A549 (cell line): ENCODE data around the gene PIGL. TPM values are rescaled to one million over a fixed set of nuclear protein-coding genes. Genes with fewer than 3 reads are reported as not detected.
A peak's percentile ranks its signal among the peaks of the same experiment; 100 is the strongest.

Experiments
- ATAC-seq, 2 experiments: fragments of 200-7000 bp in 1 of 2; fragments of >200 bp in 1 of 2; cut with Nextera tagmentation in 1 of 2; cut with Tn5 transposase in 1 of 2; 3 replicates each; pipeline versions ENCODE4 v1.8.0 to v1.9.1; 2018 to 2020; ENCODE audit warnings: mild to moderate bottlenecking in 1 of 2, moderate library complexity in 1 of 2
- CTCF ChIA-PET: fragments of 300-600 bp; sonication (Branson Sonifier 250); formaldehyde crosslinking; extraction: SDS; loops from one replicate; lab custom pipeline; 2021; ENCODE audit warnings: antibody characterized with exemption, inconsistent platforms; lab: Yijun Ruan, JAX
- POLR2A ChIA-PET: fragments of 350-600 bp; formaldehyde crosslinking; extraction: SDS; loops from one replicate; lab custom pipeline; 2021; ENCODE audit warnings: antibody characterized with exemption, inconsistent platforms; lab: Yijun Ruan, JAX
- DNase-seq, 2 experiments: peaks; one replicate each; pipeline versions ENCODE4 v3.0.0 to v3.0.0-alpha.2; 2011 to 2016; ENCODE audit warnings: low read depth in 1 of 2, low spot score in 1 of 2
- FAIRE-seq: peaks from 2 replicates; lab custom pipeline; 2011; peaks lifted over from hg19 to GRCh38; lab: Jason Lieb, UNC
- H3K27ac ChIP-seq, 2 experiments: fragments of >200 bp; sonication (Bioruptor Twin); formaldehyde crosslinking; 3 replicates each; pipeline ENCODE4 v1.5.1; 2016 to 2017
- H3K4me1 ChIP-seq: fragments of >200 bp; sonication (Bioruptor Twin); formaldehyde crosslinking; 3 replicates; pipeline ENCODE4 v1.6.1; 2016
- H3K4me2 ChIP-seq: fragments of >200 bp; sonication (Bioruptor Twin); formaldehyde crosslinking; 3 replicates; pipeline ENCODE4 v1.6.1; 2016
- H3K4me3 ChIP-seq: fragments of >200 bp; sonication (Bioruptor Twin); formaldehyde crosslinking; 3 replicates; pipeline ENCODE4 v1.5.1; 2016
- H3K9me3 ChIP-seq: fragments of >200 bp; sonication (Bioruptor Twin); formaldehyde crosslinking; 3 replicates; pipeline ENCODE4 v1.6.1; 2016
- ATOH8 ChIP-seq: fragments of 250-450 bp; sonication (Bioruptor Pico); IDR thresholded peaks from 2 replicates; pipeline ENCODE4 v1.5.0; 2020; ENCODE audit warnings: low read depth, mild to moderate bottlenecking, moderate library complexity
- CEBPB ChIP-seq, 2 experiments: fragments of >200 bp in 1 of 2; sonication (Bioruptor Twin) in 1 of 2; formaldehyde crosslinking in 1 of 2; IDR thresholded peaks; 2 replicates each; pipeline ENCODE4 v1.6.1; 2012 to 2016
- CHD4 ChIP-seq: fragments of 200-600 bp; sonication (generic); IDR thresholded peaks from 2 replicates; pipeline ENCODE4 v1.6.1; 2016; ENCODE audit warnings: antibody characterized with exemption, mild to moderate bottlenecking, borderline replicate concordance
- EHF ChIP-seq: fragments of 250-450 bp; sonication (Bioruptor Pico); IDR thresholded peaks from 2 replicates; pipeline ENCODE4 v1.5.0; 2020; ENCODE audit warnings: mild to moderate bottlenecking
- FOSL2 ChIP-seq, 2 experiments: fragments of 450-650 bp in 1 of 2; fragments of >200 bp in 1 of 2; sonication (Bioruptor Twin) in 1 of 2; formaldehyde crosslinking; IDR thresholded peaks; 2 replicates each; pipeline versions ENCODE4 v1.5.0 to v1.6.1; 2016 to 2020; ENCODE audit warnings: mild to moderate bottlenecking in 1 of 2, moderate library complexity in 1 of 2
- GATA3 ChIP-seq: IDR thresholded peaks from 2 replicates; pipeline ENCODE4 v1.6.1; 2012; ENCODE audit warnings: borderline replicate concordance
- KDM1A ChIP-seq: fragments of 200-600 bp; sonication (generic); IDR thresholded peaks from 2 replicates; pipeline ENCODE4 v1.6.1; 2016; ENCODE audit warnings: low read depth, mild to moderate bottlenecking
- MAX ChIP-seq: IDR thresholded peaks from 2 replicates; pipeline ENCODE4 v1.6.1; 2012
- MAZ ChIP-seq: fragments of 150-350 bp; IDR thresholded peaks from 2 replicates; pipeline ENCODE4 v1.6.1; 2014; ENCODE audit warnings: antibody characterized with exemption, low read depth, low read length, borderline replicate concordance
- PHF8 ChIP-seq: fragments of 200-600 bp; sonication (generic); IDR thresholded peaks from 2 replicates; pipeline ENCODE4 v1.6.1; 2016; ENCODE audit warnings: low read depth, mild to moderate bottlenecking, antibody characterized with exemption, moderate library complexity, borderline replicate concordance
- POLR2AphosphoS2 ChIP-seq: conservative IDR thresholded peaks from 2 replicates; pipeline ENCODE4 v1.6.1; 2012; ENCODE audit warnings: low read length, improper control_type of control experiment, inconsistent platforms
- RAD21 ChIP-seq, 2 experiments: fragments of >200 bp in 1 of 2; sonication (Bioruptor Twin) in 1 of 2; formaldehyde crosslinking in 1 of 2; IDR thresholded peaks in 1 of 2; conservative IDR thresholded peaks in 1 of 2; 2 replicates in 1 of 2; 3 replicates in 1 of 2; pipeline ENCODE4 v1.6.1; 2012 to 2018; ENCODE audit warnings: inconsistent platforms in 1 of 2
- TFCP2L1 ChIP-seq: fragments of 250-450 bp; sonication (Bioruptor Pico); IDR thresholded peaks from 2 replicates; pipeline ENCODE4 v1.5.0; 2021; ENCODE audit warnings: mild to moderate bottlenecking
- ZC3H11A ChIP-seq: fragments of 450-650 bp; IDR thresholded peaks from 2 replicates; pipeline ENCODE4 v1.6.1; 2014; ENCODE audit warnings: antibody characterized with exemption, mild to moderate bottlenecking
- ZNF302 ChIP-seq: fragments of 250-450 bp; sonication (Bioruptor Pico); IDR thresholded peaks from 2 replicates; pipeline ENCODE4 v1.9.0; 2021; ENCODE audit warnings: inconsistent platforms, mild to moderate bottlenecking, moderate library complexity
- ZSCAN20 ChIP-seq: fragments of 250-450 bp; sonication (Bioruptor Pico); IDR thresholded peaks from 2 replicates; pipeline ENCODE4 v1.8.0; 2022; ENCODE audit warnings: mild to moderate bottlenecking, moderate library complexity
- WGBS: methylation state at CpG from one replicate; pipeline ENCODE4 v1.1.6; 2017; ENCODE audit errors: missing lambda C conversion rate; 5-methylcytosine and 5-hydroxymethylcytosine counted together
- polyA plus RNA-seq, 4 experiments: library from polyadenylated mRNA; depleted of rRNA in 3 of 4; stranded (reverse); fragments of >200 nt; fragmentation: RNase III in 1 of 4; extraction: RNeasy Plus Mini Kit Qiagen cat#74134 plus additional on column Dnase treatment in 1 of 4; gene quantifications; 2 replicates in 3 of 4; 3 replicates in 1 of 4; pipeline ENCODE4 v1.2.3, GENCODE V29; 2011 to 2017
- TF ChIP-seq, protein P1 (sequence below): fragments of >200 bp; sonication (Bioruptor Twin); formaldehyde crosslinking; IDR thresholded peaks from 3 replicates; pipeline ENCODE4 v1.6.1; 2016
- TF ChIP-seq, protein P2 (sequence below): fragments of 150-350 bp; IDR thresholded peaks from 2 replicates; pipeline ENCODE4 v1.6.1; 2014; ENCODE audit warnings: low read depth, mild to moderate bottlenecking, low read length

Gene PIGL
- polyA plus RNA-seq, 2 of the 4 experiments (the other 2 are of a cell fraction): 27.5 to 35.1 TPM

GRCh38 chr17:16171613-16172012 is 45.4 kb upstream of the PIGL start:
- FAIRE-seq (no peak), DNase-seq (peak; percentile 50 to 57), ATAC-seq (peak; percentile 77 to 92)
- Histone ChIP-seq H3K27ac (peak overlapping the region; percentile 2 to 47; a peak in 3 of 6 replicates), H3K9me3 (no peaks in the 10 kb centered on the region), H3K4me3 (no peak overlapping the region), H3K4me1 (peaks cover 31% of the 10 kb centered on the region), H3K4me2 (peak overlapping the region; percentile 65)
- 4% methylated on average over 7 of the region's 7 CpGs for WGBS
- POLR2A ChIA-PET: no interaction called here
- CTCF ChIA-PET: interaction anchor here (1.5 kb wide), 1 partner anchor 44 kb away, joined by 3 read pairs; the partner anchor contains the start of gene NCOR1
- TF ChIP-seq MAZ: no peak
- no peak for TF ChIP-seq CHD4
- TF ChIP-seq POLR2AphosphoS2: no peak
- no peak for TF ChIP-seq FOSL2 (IDR thresholded peaks at IDR 0.05)
- TF ChIP-seq FOSL2 (CRISPR knock-in tag; IDR thresholded peaks at IDR 0.05): no peak; the same call in 1 of the 2 replicates
- TF ChIP-seq, protein P1, sequence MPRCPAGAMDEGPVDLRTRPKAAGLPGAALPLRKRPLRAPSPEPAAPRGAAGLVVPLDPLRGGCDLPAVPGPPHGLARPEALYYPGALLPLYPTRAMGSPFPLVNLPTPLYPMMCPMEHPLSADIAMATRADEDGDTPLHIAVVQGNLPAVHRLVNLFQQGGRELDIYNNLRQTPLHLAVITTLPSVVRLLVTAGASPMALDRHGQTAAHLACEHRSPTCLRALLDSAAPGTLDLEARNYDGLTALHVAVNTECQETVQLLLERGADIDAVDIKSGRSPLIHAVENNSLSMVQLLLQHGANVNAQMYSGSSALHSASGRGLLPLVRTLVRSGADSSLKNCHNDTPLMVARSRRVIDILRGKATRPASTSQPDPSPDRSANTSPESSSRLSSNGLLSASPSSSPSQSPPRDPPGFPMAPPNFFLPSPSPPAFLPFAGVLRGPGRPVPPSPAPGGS: no peak
- TF ChIP-seq, protein P2, sequence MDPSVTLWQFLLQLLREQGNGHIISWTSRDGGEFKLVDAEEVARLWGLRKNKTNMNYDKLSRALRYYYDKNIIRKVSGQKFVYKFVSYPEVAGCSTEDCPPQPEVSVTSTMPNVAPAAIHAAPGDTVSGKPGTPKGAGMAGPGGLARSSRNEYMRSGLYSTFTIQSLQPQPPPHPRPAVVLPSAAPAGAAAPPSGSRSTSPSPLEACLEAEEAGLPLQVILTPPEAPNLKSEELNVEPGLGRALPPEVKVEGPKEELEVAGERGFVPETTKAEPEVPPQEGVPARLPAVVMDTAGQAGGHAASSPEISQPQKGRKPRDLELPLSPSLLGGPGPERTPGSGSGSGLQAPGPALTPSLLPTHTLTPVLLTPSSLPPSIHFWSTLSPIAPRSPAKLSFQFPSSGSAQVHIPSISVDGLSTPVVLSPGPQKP: no peak
- TF ChIP-seq ATOH8: no peak
- no peak for TF ChIP-seq RAD21 (conservative IDR thresholded peaks at IDR 0.05 in 1 of 2, IDR thresholded peaks at IDR 0.05 in 1 of 2)
- TF ChIP-seq GATA3: 0 out of 2 replicates have a peak, but pooled peaks have one; percentile 26
- TF ChIP-seq ZC3H11A: no peak; the same call in 1 of the 2 replicates
- peak; percentile 21; the same call in 1 of the 2 replicates for TF ChIP-seq MAX
- no peak for TF ChIP-seq PHF8
- TF ChIP-seq ZNF302: no peak
- TF ChIP-seq KDM1A: no peak

GRCh38 chr17:16178836-16179235 is 38.2 kb upstream of the PIGL start:
- no peak for FAIRE-seq
- ATAC-seq: no peak
- DNase-seq: no peak
- ChIA-PET POLR2A (no interaction called here), CTCF (interaction anchor here (0.6 to 1.2 kb wide), 2 partner anchors 19 to 29 kb away, joined by 3 read pairs; no protein-coding TSS in a partner anchor)
- no peak overlapping the region for H3K27ac ChIP-seq
- 79% methylated on average over 5 of the region's 5 CpGs for WGBS
- H3K4me2 ChIP-seq: no peak overlapping the region
- peaks cover 3% of the 10 kb centered on the region; the same call in 1 of the 3 replicates for H3K4me1 ChIP-seq
- no peak overlapping the region for H3K4me3 ChIP-seq
- no peaks in the 10 kb centered on the region for H3K9me3 ChIP-seq
- TF ChIP-seq CEBPB (IDR thresholded peaks at IDR 0.05): no peak
- TF ChIP-seq EHF (CRISPR knock-in tag): no peak
- TF ChIP-seq, all 56 proteins: peak for 0

GRCh38 chr17:16181581-16181980 is 35.4 kb upstream of the PIGL start:
- H3K27ac ChIP-seq: no peak overlapping the region
- POLR2A ChIA-PET: no interaction called here
- H3K4me1 ChIP-seq: peaks cover 13% of the 10 kb centered on the region
- FAIRE-seq (no peak), DNase-seq (no peak), ATAC-seq (no peak)
- H3K9me3 ChIP-seq: no peaks in the 10 kb centered on the region
- CTCF ChIA-PET: interaction anchor here (0.8 kb wide), 1 partner anchor 11 kb away, joined by 3 read pairs; no protein-coding TSS in a partner anchor
- WGBS: 91% methylated on average over 1 of the region's 1 CpG
- TF ChIP-seq TFCP2L1 (CRISPR knock-in tag) (no peak), ZSCAN20 (CRISPR knock-in tag) (no peak)
- TF ChIP-seq, protein P1: no peak
- H3K4me2 ChIP-seq: no peak overlapping the region
- no peak overlapping the region for H3K4me3 ChIP-seq
